ENCODE data around the gene MAPKBP1. TPM values are rescaled to one million over a fixed set of nuclear protein-coding genes. Genes with fewer than 3 reads are reported as not detected.
"Not testable (repeated sequence)": the region's sequence is repeated elsewhere in the genome, so short reads cannot be mapped to it uniquely, and the experiment has no call there.

The MAPKBP1 gene, protein sequence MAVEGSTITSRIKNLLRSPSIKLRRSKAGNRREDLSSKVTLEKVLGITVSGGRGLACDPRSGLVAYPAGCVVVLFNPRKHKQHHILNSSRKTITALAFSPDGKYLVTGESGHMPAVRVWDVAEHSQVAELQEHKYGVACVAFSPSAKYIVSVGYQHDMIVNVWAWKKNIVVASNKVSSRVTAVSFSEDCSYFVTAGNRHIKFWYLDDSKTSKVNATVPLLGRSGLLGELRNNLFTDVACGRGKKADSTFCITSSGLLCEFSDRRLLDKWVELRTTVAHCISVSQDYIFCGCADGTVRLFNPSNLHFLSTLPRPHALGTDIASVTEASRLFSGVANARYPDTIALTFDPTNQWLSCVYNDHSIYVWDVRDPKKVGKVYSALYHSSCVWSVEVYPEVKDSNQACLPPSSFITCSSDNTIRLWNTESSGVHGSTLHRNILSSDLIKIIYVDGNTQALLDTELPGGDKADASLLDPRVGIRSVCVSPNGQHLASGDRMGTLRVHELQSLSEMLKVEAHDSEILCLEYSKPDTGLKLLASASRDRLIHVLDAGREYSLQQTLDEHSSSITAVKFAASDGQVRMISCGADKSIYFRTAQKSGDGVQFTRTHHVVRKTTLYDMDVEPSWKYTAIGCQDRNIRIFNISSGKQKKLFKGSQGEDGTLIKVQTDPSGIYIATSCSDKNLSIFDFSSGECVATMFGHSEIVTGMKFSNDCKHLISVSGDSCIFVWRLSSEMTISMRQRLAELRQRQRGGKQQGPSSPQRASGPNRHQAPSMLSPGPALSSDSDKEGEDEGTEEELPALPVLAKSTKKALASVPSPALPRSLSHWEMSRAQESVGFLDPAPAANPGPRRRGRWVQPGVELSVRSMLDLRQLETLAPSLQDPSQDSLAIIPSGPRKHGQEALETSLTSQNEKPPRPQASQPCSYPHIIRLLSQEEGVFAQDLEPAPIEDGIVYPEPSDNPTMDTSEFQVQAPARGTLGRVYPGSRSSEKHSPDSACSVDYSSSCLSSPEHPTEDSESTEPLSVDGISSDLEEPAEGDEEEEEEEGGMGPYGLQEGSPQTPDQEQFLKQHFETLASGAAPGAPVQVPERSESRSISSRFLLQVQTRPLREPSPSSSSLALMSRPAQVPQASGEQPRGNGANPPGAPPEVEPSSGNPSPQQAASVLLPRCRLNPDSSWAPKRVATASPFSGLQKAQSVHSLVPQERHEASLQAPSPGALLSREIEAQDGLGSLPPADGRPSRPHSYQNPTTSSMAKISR (N-terminal part only)
- 10 to 100 TPM in 4 of 5 donors, 1 to 10 TPM in 1; 8.8 to 41.5 (median 22.6) TPM for total RNA-seq
- polyA plus RNA-seq = 10 to 100 TPM in 2 of 3 donors, 1 to 10 TPM in 1; 9.0 to 20.5 (median 13.1) TPM
- long read RNA-seq, donor 1 = 0 reads
- long read RNA-seq, donor 2 = 0 reads
- long read RNA-seq, donor 3 = 0 reads
- long read RNA-seq, donor 4 = 0 reads
- long read RNA-seq, donor 5 = 0 reads
- long read RNA-seq, donor 6, partial matches to known transcripts = 23 of 24 reads
- long read RNA-seq, donor 6, other reads (novel, unspliced or antisense) = 0 of 24 reads
- long read RNA-seq, donor 7 = 0 reads
- long read RNA-seq, donor 8 = 0 reads
- long read RNA-seq, donor 9, partial matches to known transcripts = 0 of 2 reads
- long read RNA-seq, donor 9, other reads (novel, unspliced or antisense) = 0 of 2 reads
- long read RNA-seq, donor 10, partial matches to known transcripts = 0 of 1 reads
- long read RNA-seq, donor 10, other reads (novel, unspliced or antisense) = 0 of 1 reads

DNA sequence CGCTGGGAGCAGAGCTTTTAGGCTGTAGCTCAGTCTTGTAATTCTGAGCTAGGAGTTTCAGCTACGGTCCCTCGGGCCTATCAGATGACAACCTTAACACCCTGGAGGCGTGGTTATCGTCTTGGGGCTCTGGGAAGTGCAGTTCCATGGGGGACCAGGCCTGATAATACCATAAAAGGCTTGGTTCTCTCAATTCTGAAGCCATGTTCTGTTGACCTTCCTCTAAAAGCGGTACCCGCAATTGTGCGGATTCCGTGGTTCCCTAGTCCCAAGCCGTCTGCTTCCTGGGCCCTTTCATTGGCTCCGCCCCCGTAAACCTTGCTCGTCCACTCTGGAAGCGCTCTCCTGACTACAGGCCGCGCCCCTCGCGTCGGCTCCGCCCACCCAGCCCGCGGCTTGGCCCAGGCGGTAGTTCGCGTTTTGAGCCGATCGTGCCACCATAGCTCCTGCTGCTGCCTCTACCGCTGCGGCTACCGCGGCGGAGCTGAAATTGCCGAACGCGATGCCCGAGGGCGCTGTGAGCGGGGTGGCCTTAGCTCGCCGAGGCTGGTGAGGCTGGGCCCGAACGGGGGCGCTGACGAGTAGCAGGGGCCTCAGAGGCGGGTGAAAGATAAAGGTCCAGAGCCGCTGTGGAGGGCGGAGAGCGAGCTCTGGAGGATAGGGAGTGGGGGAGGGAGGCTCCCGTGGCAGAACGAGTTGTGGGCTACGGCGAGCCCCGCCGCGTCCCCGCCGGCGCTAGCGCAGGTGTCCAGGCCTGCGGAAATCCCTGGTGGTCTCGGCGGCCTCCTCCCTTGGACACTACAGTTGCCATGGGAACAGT lies at the start of gene MAPKBP1:
MAPKBP1 (plus strand) TSS at position 423 of the 820 bp plus-strand sequence. CDS start 792 bp downstream, outside the sequence.
- H3K4me3 ChIP-seq = peak within 1 kb of the TSS; percentile 77 to 90 (median 84)
- peak; percentile 98 to 100 for DNase-seq
- TF ChIP-seq POLR2AphosphoS5 (IDR thresholded peaks at IDR 0.05) (peak; percentile 93 to 98 (median 96)), POLR2A (IDR thresholded peaks at IDR 0.05) (no peak), EP300 (IDR thresholded peaks at IDR 0.05) (no peak)
- TF ChIP-seq, protein P1, sequence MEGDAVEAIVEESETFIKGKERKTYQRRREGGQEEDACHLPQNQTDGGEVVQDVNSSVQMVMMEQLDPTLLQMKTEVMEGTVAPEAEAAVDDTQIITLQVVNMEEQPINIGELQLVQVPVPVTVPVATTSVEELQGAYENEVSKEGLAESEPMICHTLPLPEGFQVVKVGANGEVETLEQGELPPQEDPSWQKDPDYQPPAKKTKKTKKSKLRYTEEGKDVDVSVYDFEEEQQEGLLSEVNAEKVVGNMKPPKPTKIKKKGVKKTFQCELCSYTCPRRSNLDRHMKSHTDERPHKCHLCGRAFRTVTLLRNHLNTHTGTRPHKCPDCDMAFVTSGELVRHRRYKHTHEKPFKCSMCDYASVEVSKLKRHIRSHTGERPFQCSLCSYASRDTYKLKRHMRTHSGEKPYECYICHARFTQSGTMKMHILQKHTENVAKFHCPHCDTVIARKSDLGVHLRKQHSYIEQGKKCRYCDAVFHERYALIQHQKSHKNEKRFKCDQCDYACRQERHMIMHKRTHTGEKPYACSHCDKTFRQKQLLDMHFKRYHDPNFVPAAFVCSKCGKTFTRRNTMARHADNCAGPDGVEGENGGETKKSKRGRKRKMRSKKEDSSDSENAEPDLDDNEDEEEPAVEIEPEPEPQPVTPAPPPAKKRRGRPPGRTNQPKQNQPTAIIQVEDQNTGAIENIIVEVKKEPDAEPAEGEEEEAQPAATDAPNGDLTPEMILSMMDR (IDR thresholded peaks at IDR 0.05) = peak in 5 of 7 experiments; percentile 36 to 66 (median 59)
- H3K27ac ChIP-seq = peak within 1 kb of the TSS; percentile 69 to 91 (median 88)
- H3K27me3 ChIP-seq = no peaks in the 10 kb centered on the region
- 0 to 1% (median 0%) methylated on average over 59 to 62 of the region's 62 CpGs for WGBS, 5 donors
- intact Hi-C loops (cut with DNase I; ENCODE audit: low total_unique reads) = loop anchor here (5.0 kb wide), 1 partner anchor 38 kb away; no protein-coding TSS in a partner anchor
- H3K4me1 ChIP-seq = peaks cover 39 to 61% (median 57%) of the 10 kb centered on the region in 4 donors
- H3K36me3 ChIP-seq = peaks cover 0 to 3% (median 2%) of the 10 kb centered on the region in 4 donors
- no peaks in the 10 kb centered on the region for H3K9me3 ChIP-seq

DNA sequence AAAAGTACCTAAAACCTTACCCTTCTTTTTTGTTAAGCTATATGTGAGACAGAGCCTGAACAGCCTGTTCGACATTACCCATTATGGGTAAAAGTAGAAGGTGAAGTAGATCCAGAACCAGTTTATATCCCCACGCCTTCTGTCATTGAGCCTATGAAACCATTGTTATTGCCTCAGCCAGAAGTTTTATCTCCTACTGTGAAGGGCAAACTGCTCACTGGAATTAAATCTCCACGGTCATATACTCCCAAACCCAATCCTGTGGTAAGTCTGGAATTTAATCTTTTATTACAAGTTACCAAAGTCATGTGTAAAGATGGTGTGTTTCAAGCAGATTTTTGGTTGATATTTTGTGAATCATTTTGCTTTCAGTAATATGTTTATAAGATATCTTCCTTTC lies 47.1 kb upstream of the MAPKBP1 start:
- 75 to 92% (median 83%) methylated on average over 3 of the region's 3 CpGs for WGBS, 5 donors
- Histone ChIP-seq H3K27me3 (no peaks in the 10 kb centered on the region), H3K27ac (no peak overlapping the region), H3K36me3 (peaks cover 9 to 44% (median 38%) of the 10 kb centered on the region in 4 donors), H3K4me1 (no peaks in the 10 kb centered on the region), H3K9me3 (no peaks in the 10 kb centered on the region), H3K4me3 (no peak overlapping the region)
- TF ChIP-seq EP300 (IDR thresholded peaks at IDR 0.05) = no peak
- TF ChIP-seq POLR2AphosphoS5 (IDR thresholded peaks at IDR 0.05) = no peak
- no peak for TF ChIP-seq POLR2A (IDR thresholded peaks at IDR 0.05)
- TF ChIP-seq, protein P1 (IDR thresholded peaks at IDR 0.05) = no peak
- DNase-seq = peak in 1 of 2 donors; percentile 20
- intact Hi-C loops (cut with DNase I; ENCODE audit: low total_unique reads) = no loop called here

DNA sequence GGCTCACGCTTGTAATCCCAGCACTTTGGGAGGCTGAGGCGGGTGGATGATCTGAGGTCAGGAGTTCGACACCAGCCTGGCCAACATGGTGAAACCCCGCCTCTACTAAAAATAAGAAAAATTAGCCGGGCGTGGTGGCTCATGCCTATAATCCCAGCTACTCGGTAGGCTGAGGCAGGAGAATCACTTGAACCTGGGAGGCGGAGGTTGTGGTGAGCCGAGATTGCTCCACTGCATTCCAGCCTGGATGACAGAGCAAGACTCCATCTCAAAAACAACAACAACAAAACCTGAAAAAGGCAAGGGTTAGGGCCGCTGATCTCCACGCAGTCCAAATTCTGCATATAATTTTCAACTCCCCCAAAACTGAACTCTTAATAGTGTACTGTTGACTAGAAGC lies 46.2 kb upstream of the MAPKBP1 start:
- H3K27me3 ChIP-seq; H3K4me1 ChIP-seq; H3K4me3 ChIP-seq; DNase-seq; H3K27ac ChIP-seq; H3K9me3 ChIP-seq; intact Hi-C loops (cut with DNase I; ENCODE audit: low total_unique reads): not testable (repeated sequence)
- peaks cover 9 to 53% (median 40%) of the 10 kb centered on the region in 4 donors for H3K36me3 ChIP-seq
- 94 to 97% (median 95%) methylated on average over 11 of the region's 11 CpGs for WGBS, 5 donors
